Left lung (tissue), 10 donors: ENCODE results near the gene GSG1. TPM values are rescaled to one million over a fixed set of nuclear protein-coding genes. Genes with fewer than 3 reads are reported as not detected.
A peak's percentile ranks its signal among the peaks of the same experiment; 100 is the strongest.

ENCODE experiments used
- ATAC-seq: fragments of 200-7000 bp; cut with Tn5 transposase; one replicate; pipeline ENCODE4 v1.9.1; 2020; ENCODE audit warnings: moderate library complexity
- DNase-seq, 4 donors: peaks; one replicate each; pipeline ENCODE4 v3.0.0-alpha.2; 2013 to 2020
- H3K27ac ChIP-seq, 2 donors: fragments of 200-600 bp; sonication (generic) in 1 of 2; one replicate each; pipeline versions ENCODE4 v1.5.0 to v1.8.0; 2020 to 2021
- H3K27me3 ChIP-seq, 2 donors: fragments of 200-600 bp; sonication (generic) in 1 of 2; one replicate each; pipeline versions ENCODE4 v1.5.0 to v1.8.0; 2020 to 2021
- H3K36me3 ChIP-seq, 2 donors: fragments of 200-600 bp; sonication (generic) in 1 of 2; one replicate each; pipeline versions ENCODE4 v1.5.0 to v1.8.0; 2020 to 2021
- H3K4me1 ChIP-seq, 2 donors: fragments of 200-600 bp; one replicate each; pipeline ENCODE4 v1.8.0; 2021
- H3K4me3 ChIP-seq, 2 donors: fragments of 200-600 bp; sonication (generic) in 1 of 2; one replicate each; pipeline versions ENCODE4 v1.5.0 to v1.8.0; 2020 to 2021; ENCODE audit warnings: mild to moderate bottlenecking in 1 of 2
- H3K9me3 ChIP-seq, 2 donors: fragments of 200-600 bp; sonication (generic) in 1 of 2; one replicate each; pipeline versions ENCODE4 v1.5.0 to v1.8.0; 2020 to 2021
- intact Hi-C, 2 donors: fragments of 100-400 bp; cut with DNase I; formaldehyde crosslinking; loops; one replicate each; pipeline versions ENCODE4 v1.11.2 to v1.14.2; 2022
- polyA plus RNA-seq, 6 donors: library from polyadenylated mRNA; unstranded; fragments of 120-200 nt; gene quantifications; one replicate each; pipeline ENCODE4 v1.2.1, GENCODE V29; 2013; ENCODE audit not compliant: insufficient read length in 6 of 6
- total RNA-seq, 2 donors: library from RNA; stranded (reverse); fragmentation: NEBNext Ultra II Directional; extraction: Animal tissue kit (Norgen Biotek cat#: 25700); gene quantifications; one replicate each; pipeline ENCODE4 v1.2.1, GENCODE V29; 2021
- TF ChIP-seq, protein P1 (sequence below), 2 donors: fragments of 200-600 bp; sonication (generic) in 1 of 2; IDR thresholded peaks; one replicate each; pipeline versions ENCODE4 v1.5.0 to v1.8.0; 2021; ENCODE audit warnings: antibody characterized with exemption in 2 of 2
- donor health status: DM: no; HTN: yes; CAD: no.
- donor health status: DM: no; HTN: no; CAD: no.

Gene GSG1
- total and polyA plus RNA-seq, 8 donors: 0.26 to 0.75 (median 0.61) TPM; not detected in 1

GRCh38 chr12:13079440-13079906 lies 24.0 kb downstream of the GSG1 start:
- H3K9me3 ChIP-seq: no peaks in the 10 kb centered on the region
- no peak for ATAC-seq
- H3K4me1 ChIP-seq: no peaks in the 10 kb centered on the region
- no peaks in the 10 kb centered on the region for H3K27me3 ChIP-seq
- intact Hi-C loops: no loop called here
- peaks cover 0 to 34% of the 10 kb centered on the region in 2 donors for H3K36me3 ChIP-seq
- TF ChIP-seq, protein P1, sequence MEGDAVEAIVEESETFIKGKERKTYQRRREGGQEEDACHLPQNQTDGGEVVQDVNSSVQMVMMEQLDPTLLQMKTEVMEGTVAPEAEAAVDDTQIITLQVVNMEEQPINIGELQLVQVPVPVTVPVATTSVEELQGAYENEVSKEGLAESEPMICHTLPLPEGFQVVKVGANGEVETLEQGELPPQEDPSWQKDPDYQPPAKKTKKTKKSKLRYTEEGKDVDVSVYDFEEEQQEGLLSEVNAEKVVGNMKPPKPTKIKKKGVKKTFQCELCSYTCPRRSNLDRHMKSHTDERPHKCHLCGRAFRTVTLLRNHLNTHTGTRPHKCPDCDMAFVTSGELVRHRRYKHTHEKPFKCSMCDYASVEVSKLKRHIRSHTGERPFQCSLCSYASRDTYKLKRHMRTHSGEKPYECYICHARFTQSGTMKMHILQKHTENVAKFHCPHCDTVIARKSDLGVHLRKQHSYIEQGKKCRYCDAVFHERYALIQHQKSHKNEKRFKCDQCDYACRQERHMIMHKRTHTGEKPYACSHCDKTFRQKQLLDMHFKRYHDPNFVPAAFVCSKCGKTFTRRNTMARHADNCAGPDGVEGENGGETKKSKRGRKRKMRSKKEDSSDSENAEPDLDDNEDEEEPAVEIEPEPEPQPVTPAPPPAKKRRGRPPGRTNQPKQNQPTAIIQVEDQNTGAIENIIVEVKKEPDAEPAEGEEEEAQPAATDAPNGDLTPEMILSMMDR (IDR thresholded peaks at IDR 0.05): no peak
- no peak overlapping the region for H3K4me3 ChIP-seq
- H3K27ac ChIP-seq: no peak overlapping the region
- peak in 1 of 4 donors; percentile 13 for DNase-seq

DNA sequence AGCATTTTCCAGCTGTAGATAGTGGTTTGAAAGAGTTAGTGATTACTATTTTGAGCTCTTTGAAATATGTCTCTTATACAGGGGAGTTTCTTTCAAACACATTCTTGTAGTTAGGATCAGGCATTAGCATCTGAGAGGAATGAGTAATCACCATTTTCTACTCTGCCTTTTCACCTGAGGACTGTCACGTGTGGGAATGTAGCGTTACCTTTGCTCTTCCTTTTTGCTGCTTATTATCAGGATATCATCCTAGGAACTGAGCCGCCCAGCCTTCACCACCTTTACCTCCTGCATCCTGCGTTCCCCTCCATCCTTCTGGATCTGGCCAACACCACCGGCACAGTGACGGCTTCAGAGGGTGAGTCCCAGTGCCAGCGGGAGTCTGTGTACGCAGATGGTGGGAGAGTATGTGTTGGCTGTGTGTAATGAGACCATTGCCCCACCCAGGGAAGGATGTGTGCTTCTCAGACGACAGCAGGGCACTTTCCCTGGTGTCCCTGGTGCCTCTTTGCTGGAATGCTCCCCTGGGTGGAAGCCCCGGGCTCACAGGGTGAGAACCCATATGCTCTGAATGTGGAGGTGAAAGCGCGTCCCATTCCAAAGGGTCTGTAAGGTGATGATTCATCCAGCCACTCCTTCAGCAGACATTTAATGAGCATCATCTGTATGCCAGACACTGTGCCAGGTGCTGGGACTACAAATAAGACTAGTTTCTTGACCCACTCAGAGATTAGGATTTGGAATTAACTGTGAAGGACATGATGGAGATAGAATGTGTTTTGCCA lies 27.5 kb downstream of the GSG1 start:
- H3K27ac ChIP-seq: no peak overlapping the region
- H3K9me3 ChIP-seq: no peaks in the 10 kb centered on the region
- H3K27me3 ChIP-seq: no peaks in the 10 kb centered on the region
- no peak for ATAC-seq
- intact Hi-C loops: no loop called here
- peaks cover 0 to 47% of the 10 kb centered on the region in 2 donors for H3K36me3 ChIP-seq
- H3K4me3 ChIP-seq: no peak overlapping the region
- DNase-seq: no peak
- no peaks in the 10 kb centered on the region for H3K4me1 ChIP-seq
- TF ChIP-seq, protein P1 (IDR thresholded peaks at IDR 0.05): no peak

GRCh38 chr12:13075118-13075480 lies 28.4 kb downstream of the GSG1 start:
- no peak overlapping the region for H3K27ac ChIP-seq

DNA sequence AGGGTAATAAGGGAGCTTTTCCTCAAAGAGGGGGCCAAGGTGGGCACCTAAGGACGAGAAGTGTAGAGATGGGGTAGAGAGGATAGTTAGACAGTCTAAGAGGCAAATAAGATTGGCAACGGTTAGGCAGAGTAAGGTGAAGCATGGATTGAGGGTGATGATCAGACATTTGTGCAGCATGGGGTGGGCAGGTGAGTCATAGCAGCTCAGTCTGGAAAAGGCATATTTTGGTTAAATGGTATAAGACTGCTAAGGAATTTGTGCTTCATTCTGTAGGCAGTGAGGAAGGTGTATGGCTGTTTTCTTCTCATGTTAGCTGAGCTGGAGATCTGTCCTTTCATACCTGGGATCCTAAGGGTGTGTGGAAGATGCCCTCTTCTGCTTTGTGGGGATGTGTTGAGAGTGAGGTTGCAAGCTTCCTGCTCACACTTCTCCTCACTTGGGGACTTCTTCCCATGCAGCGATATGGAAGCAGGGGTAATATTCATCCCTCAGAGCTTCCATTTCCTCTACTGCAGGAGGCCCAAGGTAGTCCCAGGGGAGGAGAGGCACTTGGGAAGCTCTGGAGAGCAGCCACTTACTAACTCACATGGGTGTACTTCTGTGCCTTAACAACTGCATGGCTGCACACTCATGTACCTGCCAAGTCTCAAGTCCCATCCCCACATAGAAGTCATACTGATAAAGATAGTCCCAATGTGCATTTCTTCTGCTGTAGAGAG lies 28.9 kb downstream of the GSG1 start:
- DNase-seq (no peak), ATAC-seq (peak; percentile 74)
- H3K4me1 ChIP-seq: no peaks in the 10 kb centered on the region
- TF ChIP-seq, protein P1 (IDR thresholded peaks at IDR 0.05): no peak
- H3K9me3 ChIP-seq: no peaks in the 10 kb centered on the region
- H3K27me3 ChIP-seq: no peaks in the 10 kb centered on the region
- peaks cover 0 to 40% of the 10 kb centered on the region in 2 donors for H3K36me3 ChIP-seq
- H3K4me3 ChIP-seq: no peak overlapping the region
- intact Hi-C loops: no loop called here
- no peak overlapping the region for H3K27ac ChIP-seq

More at GRCh38 chr12:13075118-13075480, 28.4 kb downstream of the GSG1 start:
- DNase-seq: no peak
- ATAC-seq: no peak
- TF ChIP-seq, protein P1 (IDR thresholded peaks at IDR 0.05): no peak
- Histone ChIP-seq H3K4me3 (no peak overlapping the region), H3K9me3 (no peaks in the 10 kb centered on the region), H3K36me3 (peaks cover 0 to 41% of the 10 kb centered on the region in 2 donors), H3K4me1 (no peaks in the 10 kb centered on the region), H3K27me3 (no peaks in the 10 kb centered on the region)
- intact Hi-C loops: no loop called here

DNA sequence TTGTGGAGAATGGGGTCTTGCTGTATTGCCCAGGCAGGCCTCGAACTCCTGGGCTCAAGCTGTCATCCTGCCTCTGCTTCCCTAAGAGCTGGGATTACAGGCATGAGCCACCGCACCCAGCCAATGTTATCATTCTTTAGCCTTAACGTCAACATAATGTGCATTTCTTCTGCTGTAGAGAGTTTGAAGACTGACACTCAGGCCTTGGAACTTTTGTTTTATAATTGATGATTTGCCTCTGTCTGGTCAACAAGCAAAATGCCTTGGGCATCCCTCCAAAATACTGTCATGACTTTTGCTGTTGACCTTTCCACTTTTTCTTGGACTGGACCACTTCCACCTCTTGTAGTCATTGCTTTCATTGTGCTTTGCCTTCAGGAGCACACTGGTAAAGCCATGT lies 30.3 kb downstream of the GSG1 start:
- no peak for DNase-seq
- intact Hi-C loops: no loop called here
- Histone ChIP-seq H3K27ac (no peak overlapping the region), H3K9me3 (no peaks in the 10 kb centered on the region), H3K4me1 (no peaks in the 10 kb centered on the region), H3K36me3 (peaks cover 0 to 54% of the 10 kb centered on the region in 2 donors), H3K4me3 (no peak overlapping the region), H3K27me3 (no peaks in the 10 kb centered on the region)
- TF ChIP-seq, protein P1 (IDR thresholded peaks at IDR 0.05): no peak
- ATAC-seq: no peak
